ENCODE measurements around the gene MINPP1. TPM values are rescaled to one million over a fixed set of nuclear protein-coding genes. Genes with fewer than 3 reads are reported as not detected.

The MINPP1 gene
- total RNA-seq, 1 experiment from 2014 or later: 24.8 TPM

DNA sequence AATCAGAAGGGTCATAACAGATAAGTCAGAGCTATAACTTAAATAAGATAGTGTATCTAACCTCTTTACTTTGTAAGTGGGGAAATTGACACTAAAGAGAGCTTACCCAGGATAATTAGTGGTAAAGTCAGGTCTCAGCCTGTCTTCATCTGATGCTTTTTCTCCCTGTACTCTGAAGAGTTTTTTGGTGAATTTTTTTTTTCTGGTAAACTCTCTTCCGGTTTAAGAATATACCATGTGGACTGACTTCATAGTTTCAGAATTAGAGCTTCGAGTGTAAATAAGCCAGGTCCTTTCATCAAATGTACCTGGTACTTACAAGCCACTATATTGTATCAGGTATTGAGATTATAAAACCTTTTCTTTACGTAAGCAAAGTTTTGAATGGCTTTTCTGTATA is 6.8 kb downstream of the MINPP1 start:
- no peak for DNase-seq
- no peak overlapping the region for H3K4me3 ChIP-seq (ENCODE audit: low read depth, low read length)
- POLR2A ChIA-PET: no interaction called here
- H3K36me3 ChIP-seq (ENCODE audit: control insufficient read depth, insufficient read depth, low read length): no peaks in the 10 kb centered on the region; the same call in 1 of the 2 replicates
- Mint-ChIP-seq H3K4me1 (ENCODE audit: low read depth, unreplicated experiment) (peaks cover 5% of the 10 kb centered on the region), H3K9me3 (ENCODE audit: unreplicated experiment) (no peaks in the 10 kb centered on the region), H3K27ac (ENCODE audit: unreplicated experiment) (no peak overlapping the region), H3K4me3 (ENCODE audit: unreplicated experiment) (no peak overlapping the region), H3K36me3 (ENCODE audit: insufficient read depth, unreplicated experiment) (peaks cover 55% of the 10 kb centered on the region), H3K27me3 (ENCODE audit: insufficient read depth, unreplicated experiment) (no peaks in the 10 kb centered on the region)
- H3K4me1 ChIP-seq: peaks cover 4% of the 10 kb centered on the region
- intact Hi-C loops (cut with micrococcal nuclease; ENCODE audit: unreplicated experiment): no loop called here
- no peaks in the 10 kb centered on the region for H3K9me3 ChIP-seq
- no peak for TF ChIP-seq CTCF (IDR thresholded peaks at IDR 0.05; ENCODE audit: insufficient read depth in 1 of 2, low read depth in 1 of 2, low read length in 1 of 2, severe bottlenecking in 1 of 2, unreplicated experiment in 1 of 2)
- CTCF ChIA-PET: no interaction called here
- no peaks in the 10 kb centered on the region for H3K27me3 ChIP-seq (replicated peaks; ENCODE audit: control insufficient read depth, insufficient read depth, low read length)
- no TSS peak for BruUV-seq (replicated peaks)

- Mint-ChIP-seq H3K9me3 (ENCODE audit: unreplicated experiment) (no peaks in the 10 kb centered on the region), H3K36me3 (ENCODE audit: insufficient read depth, unreplicated experiment) (peaks cover 44% of the 10 kb centered on the region), H3K27me3 (ENCODE audit: insufficient read depth, unreplicated experiment) (no peaks in the 10 kb centered on the region), H3K4me1 (ENCODE audit: low read depth, unreplicated experiment) (no peaks in the 10 kb centered on the region), H3K27ac (ENCODE audit: unreplicated experiment) (no peak overlapping the region), H3K4me3 (ENCODE audit: unreplicated experiment) (no peak overlapping the region)
- intact Hi-C loops (cut with micrococcal nuclease; ENCODE audit: unreplicated experiment): no loop called here
- TF ChIP-seq CTCF (IDR thresholded peaks at IDR 0.05; ENCODE audit: insufficient read depth in 1 of 2, low read depth in 1 of 2, low read length in 1 of 2, severe bottlenecking in 1 of 2, unreplicated experiment in 1 of 2): no peak
- H3K27me3 ChIP-seq (replicated peaks; ENCODE audit: control insufficient read depth, insufficient read depth, low read length): no peaks in the 10 kb centered on the region
- H3K9me3 ChIP-seq: no peaks in the 10 kb centered on the region
- CTCF ChIA-PET: no interaction called here
- H3K4me3 ChIP-seq (ENCODE audit: low read depth, low read length): no peak overlapping the region
- no peak for DNase-seq
- POLR2A ChIA-PET: no interaction called here
- no peaks in the 10 kb centered on the region for H3K4me1 ChIP-seq
- H3K36me3 ChIP-seq (ENCODE audit: control insufficient read depth, insufficient read depth, low read length): no peaks in the 10 kb centered on the region
- no TSS peak for BruUV-seq (replicated peaks)
These were observed 14.2 kb downstream of the MINPP1 start for GRCh38 chr10:87518937-87519336.

DNA sequence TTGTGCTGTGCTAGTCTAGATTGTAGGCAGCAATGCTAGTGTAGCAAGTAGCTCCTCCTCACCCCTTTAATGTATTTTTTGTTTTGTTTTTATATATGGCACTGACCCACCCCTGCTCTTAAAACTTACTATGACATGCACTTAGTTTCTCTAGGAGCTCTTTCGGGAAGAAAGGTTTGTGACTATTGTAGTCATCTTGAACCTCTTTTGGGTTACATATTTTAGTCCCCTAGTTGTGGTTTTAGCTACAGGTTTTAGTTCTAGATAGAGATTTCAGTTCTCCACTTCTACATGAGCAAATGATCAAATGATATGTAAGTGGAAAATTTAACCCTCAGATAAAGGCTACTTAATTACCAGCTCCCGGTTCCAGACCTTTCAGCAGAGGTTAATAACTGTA is 14.9 kb downstream of the MINPP1 start:
- H3K4me3 Mint-ChIP-seq (ENCODE audit: unreplicated experiment): no peak overlapping the region
- no peaks in the 10 kb centered on the region for H3K9me3 ChIP-seq
- no peaks in the 10 kb centered on the region for H3K27me3 ChIP-seq (replicated peaks; ENCODE audit: control insufficient read depth, insufficient read depth, low read length)
- ChIA-PET CTCF (no interaction called here), POLR2A (no interaction called here)
- H3K9me3 Mint-ChIP-seq (ENCODE audit: unreplicated experiment): no peaks in the 10 kb centered on the region
- no peaks in the 10 kb centered on the region for H3K27me3 Mint-ChIP-seq (ENCODE audit: insufficient read depth, unreplicated experiment)
- H3K36me3 ChIP-seq (ENCODE audit: control insufficient read depth, insufficient read depth, low read length): no peaks in the 10 kb centered on the region
- H3K4me3 ChIP-seq (ENCODE audit: low read depth, low read length): no peak overlapping the region
- H3K4me1 Mint-ChIP-seq (ENCODE audit: low read depth, unreplicated experiment): no peaks in the 10 kb centered on the region
- peaks cover 44% of the 10 kb centered on the region for H3K36me3 Mint-ChIP-seq (ENCODE audit: insufficient read depth, unreplicated experiment)
- no TSS peak for BruUV-seq (replicated peaks)
- intact Hi-C loops (cut with micrococcal nuclease; ENCODE audit: unreplicated experiment): no loop called here
- H3K27ac Mint-ChIP-seq (ENCODE audit: unreplicated experiment): no peak overlapping the region
- no peaks in the 10 kb centered on the region for H3K4me1 ChIP-seq
- no peak for TF ChIP-seq CTCF (IDR thresholded peaks at IDR 0.05; ENCODE audit: insufficient read depth in 1 of 2, low read depth in 1 of 2, low read length in 1 of 2, severe bottlenecking in 1 of 2, unreplicated experiment in 1 of 2)
- DNase-seq: no peak

Data from Caco-2 (cell line).